Upper lobe of left lung (tissue), 6 donors: ENCODE results near the gene SNED1. TPM values are rescaled to one million over a fixed set of nuclear protein-coding genes. Genes with fewer than 3 reads are reported as not detected.

Experiments
- ATAC-seq, 2 donors: fragments of 200-7000 bp; cut with Tn5 transposase; one replicate each; pipeline ENCODE4 v1.9.1; 2022; ENCODE audit warnings: mild to moderate bottlenecking in 2 of 2, moderate library complexity in 2 of 2; ENCODE audit not compliant: low FRiP score in 2 of 2
- DNase-seq, 2 donors: peaks; one replicate each; pipeline ENCODE4 v3.0.0-alpha.2; 2019 to 2020
- H3K27ac ChIP-seq, 4 donors: fragments of 200-600 bp; sonication (generic); one replicate each; pipeline ENCODE4 v1.5.1; 2016 to 2019
- H3K27me3 ChIP-seq, 4 donors: fragments of 200-600 bp; sonication (generic); one replicate each; pipeline ENCODE4 v1.5.1; 2017 to 2019
- H3K36me3 ChIP-seq, 4 donors: fragments of 200-600 bp; sonication (generic); one replicate each; pipeline ENCODE4 v1.5.1; 2016 to 2019
- H3K4me1 ChIP-seq, 4 donors: fragments of 200-600 bp; sonication (generic); one replicate each; pipeline ENCODE4 v1.5.1; 2018 to 2019
- H3K4me3 ChIP-seq, 4 donors: fragments of 200-600 bp; sonication (generic); one replicate each; pipeline ENCODE4 v1.5.1; 2017 to 2019; ENCODE audit warnings: mild to moderate bottlenecking in 2 of 4, moderate library complexity in 1 of 4
- H3K9me3 ChIP-seq, 4 donors: fragments of 200-600 bp; sonication (generic); one replicate each; pipeline ENCODE4 v1.5.1; 2018 to 2019
- EP300 ChIP-seq, 4 donors: sonication (generic); formaldehyde crosslinking; IDR thresholded peaks; one replicate each; pipeline ENCODE4 v1.5.1; 2017; ENCODE audit warnings: antibody characterized with exemption in 4 of 4, control low read depth in 2 of 4
- POLR2A ChIP-seq, 4 donors: fragments of 450-650 bp; IDR thresholded peaks; one replicate each; pipeline ENCODE4 v1.5.1; 2016 to 2017; ENCODE audit warnings: antibody characterized with exemption in 4 of 4, mild to moderate bottlenecking in 2 of 4
- POLR2AphosphoS5 ChIP-seq, 2 donors: sonication (generic); formaldehyde crosslinking; IDR thresholded peaks; one replicate each; pipeline ENCODE4 v1.5.1; 2017; ENCODE audit warnings: antibody characterized with exemption in 2 of 2
- WGBS, 2 donors: methylation state at CpG; one replicate each; pipeline ENCODE4 v1.1.5; 2017 to 2018; 5-methylcytosine and 5-hydroxymethylcytosine counted together
- total RNA-seq, 6 donors: library from RNA; depleted of rRNA in 4 of 6; stranded (reverse); fragments of >200 nt in 4 of 6; gene quantifications; one replicate each; pipeline versions ENCODE4 v1.1.0 to v1.2.1, GENCODE V29; 2016 to 2021
- TF ChIP-seq, protein P1 (sequence below), 6 experiments: fragments of 450-650 bp in 4 of 6; fragments of 200-600 bp in 2 of 6; sonication (generic) in 2 of 6; IDR thresholded peaks; one replicate each; pipeline ENCODE4 v1.5.1; 2016 to 2019; ENCODE audit warnings: antibody characterized with exemption in 6 of 6
- donor health status: DM: no; HTN: no; CAD: no; lungs with moderate emphysema.
- donor health status: DM: no; HTN: yes; CAD: no; lungs with severe emphysema.

SNED1 gene
- total RNA-seq, 6 donors from 2014 or later = 26.0 to 189 (median 38.9) TPM

DNA sequence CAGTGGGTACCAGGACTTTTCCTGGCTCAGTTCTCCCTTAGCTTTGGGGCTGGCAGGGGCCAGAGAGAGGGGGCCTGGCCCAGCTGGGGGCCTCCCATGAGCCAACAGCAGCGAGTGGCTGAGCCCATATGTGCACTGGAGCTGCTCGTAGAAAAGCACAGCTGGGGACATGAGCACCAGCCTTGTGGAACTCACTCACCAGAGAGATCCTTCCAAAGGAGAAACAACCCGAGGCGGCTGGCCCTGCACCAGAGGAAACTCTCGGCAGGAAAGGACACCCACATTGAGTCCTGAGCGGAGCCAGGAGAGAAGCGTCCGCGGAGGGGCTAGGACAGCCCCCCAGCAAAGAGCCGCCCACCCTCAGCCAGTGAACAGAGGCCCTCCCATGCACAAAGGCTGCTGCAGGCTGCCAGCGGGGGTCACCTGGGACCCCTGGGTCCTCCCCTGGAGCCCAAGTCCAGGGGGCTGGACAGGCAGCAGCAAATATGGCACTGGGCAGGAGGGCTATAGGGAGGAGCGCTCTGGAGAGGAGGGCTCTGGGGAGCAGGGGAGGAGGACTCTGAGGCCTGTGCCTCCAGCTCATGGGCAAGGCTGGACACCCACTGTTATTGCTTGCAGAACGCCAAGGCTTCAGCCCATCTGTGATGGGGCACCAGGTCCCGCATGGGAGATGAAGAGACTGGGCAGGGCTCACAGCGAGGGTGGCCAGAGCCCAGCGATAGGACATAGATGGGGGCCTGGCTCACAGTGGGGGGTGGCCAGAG lies 42.1 kb upstream of the SNED1 start:
- WGBS, 2 donors = 71 to 81% methylated on average over 16 of the region's 16 CpGs
- DNase-seq (peak in 1 of 2 donors; percentile 57), ATAC-seq (no peak)
- Histone ChIP-seq H3K27me3 (no peaks in the 10 kb centered on the region), H3K4me1 (peaks cover 14 to 26% (median 18%) of the 10 kb centered on the region in 4 donors), H3K9me3 (no peaks in the 10 kb centered on the region), H3K4me3 (no peak overlapping the region), H3K27ac (no peak overlapping the region), H3K36me3 (no peaks in the 10 kb centered on the region)
- TF ChIP-seq POLR2A (IDR thresholded peaks at IDR 0.05) (no peak), EP300 (IDR thresholded peaks at IDR 0.05) (no peak), POLR2AphosphoS5 (IDR thresholded peaks at IDR 0.05) (no peak)
- TF ChIP-seq, protein P1, sequence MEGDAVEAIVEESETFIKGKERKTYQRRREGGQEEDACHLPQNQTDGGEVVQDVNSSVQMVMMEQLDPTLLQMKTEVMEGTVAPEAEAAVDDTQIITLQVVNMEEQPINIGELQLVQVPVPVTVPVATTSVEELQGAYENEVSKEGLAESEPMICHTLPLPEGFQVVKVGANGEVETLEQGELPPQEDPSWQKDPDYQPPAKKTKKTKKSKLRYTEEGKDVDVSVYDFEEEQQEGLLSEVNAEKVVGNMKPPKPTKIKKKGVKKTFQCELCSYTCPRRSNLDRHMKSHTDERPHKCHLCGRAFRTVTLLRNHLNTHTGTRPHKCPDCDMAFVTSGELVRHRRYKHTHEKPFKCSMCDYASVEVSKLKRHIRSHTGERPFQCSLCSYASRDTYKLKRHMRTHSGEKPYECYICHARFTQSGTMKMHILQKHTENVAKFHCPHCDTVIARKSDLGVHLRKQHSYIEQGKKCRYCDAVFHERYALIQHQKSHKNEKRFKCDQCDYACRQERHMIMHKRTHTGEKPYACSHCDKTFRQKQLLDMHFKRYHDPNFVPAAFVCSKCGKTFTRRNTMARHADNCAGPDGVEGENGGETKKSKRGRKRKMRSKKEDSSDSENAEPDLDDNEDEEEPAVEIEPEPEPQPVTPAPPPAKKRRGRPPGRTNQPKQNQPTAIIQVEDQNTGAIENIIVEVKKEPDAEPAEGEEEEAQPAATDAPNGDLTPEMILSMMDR (IDR thresholded peaks at IDR 0.05) = no peak

DNA sequence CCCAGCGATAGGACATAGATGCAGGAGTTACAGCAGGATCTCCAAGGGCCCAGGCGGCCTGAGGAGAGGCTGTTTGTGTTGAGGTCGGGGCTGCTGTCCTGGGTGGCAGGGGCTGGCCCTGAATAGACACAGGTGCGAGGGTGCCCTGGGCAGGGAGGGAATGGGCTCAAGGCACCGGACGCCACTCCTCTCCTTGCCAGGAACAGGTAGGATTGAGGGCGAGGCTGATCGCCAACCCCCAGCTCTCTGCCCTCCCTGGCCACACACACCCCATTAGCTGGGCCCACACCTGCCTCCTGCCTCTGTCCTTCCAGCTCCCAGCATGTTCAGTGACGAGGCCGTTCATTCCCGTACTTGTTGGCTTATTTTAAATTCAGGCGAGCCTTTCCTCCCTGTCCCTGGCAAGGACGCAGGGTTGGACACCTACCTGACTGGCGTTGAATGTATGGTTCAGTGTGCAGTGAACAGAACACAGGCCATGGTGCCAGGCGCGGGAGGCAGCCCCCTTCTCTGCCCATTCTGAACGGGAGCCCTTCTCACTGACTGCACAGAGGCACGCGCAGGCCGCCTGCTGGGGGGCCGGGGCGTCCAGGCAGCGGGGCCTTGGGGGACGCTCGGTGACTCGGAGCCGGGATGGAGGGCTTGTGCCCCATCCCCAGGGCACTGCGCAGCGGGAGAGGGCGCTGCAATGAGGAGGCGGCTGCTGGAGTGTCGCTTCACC lies 41.3 kb upstream of the SNED1 start:
- H3K4me3 ChIP-seq = no peak overlapping the region

DNA sequence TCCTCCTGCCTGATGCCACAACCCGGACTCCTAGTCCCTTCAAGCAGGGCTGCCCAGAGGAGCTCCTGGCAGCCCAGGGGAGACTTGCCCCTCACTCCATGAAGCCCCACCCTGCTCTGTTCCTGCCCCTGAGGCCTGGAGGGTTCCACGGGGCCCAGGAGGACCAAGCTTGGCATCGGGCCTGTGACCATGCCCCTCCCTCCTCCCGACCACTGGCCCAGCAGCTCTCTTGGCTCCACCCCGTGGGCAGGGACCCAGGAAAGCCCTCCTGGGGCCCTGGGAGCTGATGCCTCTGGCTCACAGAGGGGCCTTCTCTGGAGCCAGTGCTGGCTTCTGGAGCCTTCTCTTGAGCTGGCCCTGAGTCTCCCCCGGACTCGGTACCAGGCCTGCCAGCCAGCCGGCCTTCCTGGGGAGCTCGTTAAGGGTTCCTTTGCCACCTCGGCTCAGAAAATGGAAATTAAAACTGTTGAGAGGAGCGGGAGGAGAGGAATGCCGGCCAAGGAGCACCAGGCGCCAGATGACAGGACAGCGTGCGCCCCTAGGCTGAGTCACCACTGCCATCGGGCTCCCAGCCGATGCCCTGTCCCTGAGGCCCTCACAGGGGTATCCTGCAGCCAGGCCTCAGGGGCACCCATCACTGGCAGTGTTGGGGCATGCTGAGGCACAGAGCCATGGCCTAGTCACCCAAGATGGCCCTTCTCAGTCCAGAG lies 40.6 kb upstream of the SNED1 start:
- Histone ChIP-seq H3K36me3 (no peaks in the 10 kb centered on the region), H3K4me1 (peaks cover 14 to 34% (median 20%) of the 10 kb centered on the region in 4 donors), H3K27ac (no peak overlapping the region), H3K4me3 (no peak overlapping the region), H3K9me3 (no peaks in the 10 kb centered on the region), H3K27me3 (no peaks in the 10 kb centered on the region)
- TF ChIP-seq EP300 (IDR thresholded peaks at IDR 0.05) (no peak), POLR2A (IDR thresholded peaks at IDR 0.05) (no peak), POLR2AphosphoS5 (IDR thresholded peaks at IDR 0.05) (no peak)
- TF ChIP-seq, protein P1 (IDR thresholded peaks at IDR 0.05) = no peak
- no peak for ATAC-seq
- DNase-seq = peak; percentile 21 to 69
- 68 to 71% methylated on average over 16 of the region's 17 CpGs for WGBS, 2 donors

More for the DNA sequence above, 41.3 kb upstream of the SNED1 start:
- no peaks in the 10 kb centered on the region for H3K9me3 ChIP-seq
- H3K27ac ChIP-seq = no peak overlapping the region
- no peaks in the 10 kb centered on the region for H3K27me3 ChIP-seq
- 91 to 97% methylated on average over 24 to 29 of the region's 32 CpGs for WGBS, 2 donors
- peaks cover 14 to 33% (median 19%) of the 10 kb centered on the region in 4 donors for H3K4me1 ChIP-seq
- TF ChIP-seq POLR2AphosphoS5 (IDR thresholded peaks at IDR 0.05) = no peak
- TF ChIP-seq, protein P1 (IDR thresholded peaks at IDR 0.05) = no peak
- TF ChIP-seq EP300 (IDR thresholded peaks at IDR 0.05) = no peak
- TF ChIP-seq POLR2A (IDR thresholded peaks at IDR 0.05) = no peak
- ATAC-seq = no peak
- DNase-seq = peak; percentile 18 to 73
- no peaks in the 10 kb centered on the region for H3K36me3 ChIP-seq

DNA sequence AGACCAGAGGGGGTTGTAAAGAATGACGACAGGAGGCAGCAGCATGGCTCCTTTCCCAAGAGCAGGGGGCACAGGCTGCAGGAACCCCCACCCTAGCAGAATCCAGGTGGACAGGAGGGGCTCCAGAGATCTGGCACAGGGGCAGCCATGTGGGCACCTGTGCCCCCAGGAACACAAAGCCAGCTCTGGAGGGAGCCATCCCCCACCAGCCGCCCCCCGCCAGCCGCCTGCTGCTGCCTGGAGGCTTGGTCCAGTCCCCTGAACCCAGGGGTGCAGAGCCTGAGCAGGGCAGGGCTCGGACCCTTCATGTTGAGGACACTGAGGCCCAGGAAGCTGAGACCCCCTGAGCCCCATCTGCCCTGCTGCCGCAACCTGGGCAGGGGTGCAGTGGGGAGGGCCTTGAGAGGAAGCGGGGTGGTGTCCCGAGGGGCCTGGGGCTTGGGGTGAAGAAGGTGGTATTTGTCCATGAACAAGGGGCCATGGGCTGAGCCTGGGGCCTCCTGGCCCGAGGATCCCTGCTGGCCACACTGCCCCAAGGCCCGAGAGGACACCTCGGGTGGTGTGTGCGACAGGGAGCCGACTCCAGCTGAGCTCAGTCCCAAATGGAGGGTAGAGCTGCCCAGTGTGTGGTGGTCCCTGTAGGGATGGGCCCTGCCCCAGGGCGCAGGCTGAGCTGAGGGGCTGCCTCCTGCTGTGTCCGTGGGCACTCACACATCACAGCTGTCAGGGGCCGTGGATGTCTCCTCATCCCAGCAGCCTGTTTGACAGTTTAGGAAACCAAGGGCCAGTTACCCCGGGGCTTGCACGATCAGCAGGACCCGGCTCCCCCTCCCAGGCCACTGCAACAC lies 39.8 kb upstream of the SNED1 start:
- Histone ChIP-seq H3K4me1 (peaks cover 14 to 34% (median 21%) of the 10 kb centered on the region in 4 donors), H3K36me3 (no peaks in the 10 kb centered on the region), H3K4me3 (no peak overlapping the region), H3K9me3 (no peaks in the 10 kb centered on the region), H3K27me3 (no peaks in the 10 kb centered on the region), H3K27ac (no peak overlapping the region)
- DNase-seq = peak in 1 of 2 donors; percentile 67
- ATAC-seq = no peak
- TF ChIP-seq, protein P1 (IDR thresholded peaks at IDR 0.05) = no peak
- TF ChIP-seq EP300 (IDR thresholded peaks at IDR 0.05) = no peak
- TF ChIP-seq POLR2A (IDR thresholded peaks at IDR 0.05) = no peak
- TF ChIP-seq POLR2AphosphoS5 (IDR thresholded peaks at IDR 0.05) = no peak
- 87 to 90% methylated on average over 6 to 18 of the region's 19 CpGs for WGBS, 2 donors
